A549 (cell line): ENCODE data around the gene CC2D2A. TPM values are rescaled to one million over a fixed set of nuclear protein-coding genes. Genes with fewer than 3 reads are reported as not detected.

Experiments
- ATAC-seq, 2 experiments: fragments of 200-7000 bp in 1 of 2; fragments of >200 bp in 1 of 2; cut with Nextera tagmentation in 1 of 2; cut with Tn5 transposase in 1 of 2; 3 replicates each; pipeline versions ENCODE4 v1.8.0 to v1.9.1; 2018 to 2020; ENCODE audit warnings: mild to moderate bottlenecking in 1 of 2, moderate library complexity in 1 of 2
- CTCF ChIA-PET: fragments of 300-600 bp; sonication (Branson Sonifier 250); formaldehyde crosslinking; extraction: SDS; loops from one replicate; lab custom pipeline; 2021; ENCODE audit warnings: antibody characterized with exemption, inconsistent platforms; lab: Yijun Ruan, JAX
- POLR2A ChIA-PET: fragments of 350-600 bp; formaldehyde crosslinking; extraction: SDS; loops from one replicate; lab custom pipeline; 2021; ENCODE audit warnings: antibody characterized with exemption, inconsistent platforms; lab: Yijun Ruan, JAX
- DNase-seq, 2 experiments: peaks; one replicate each; pipeline versions ENCODE4 v3.0.0 to v3.0.0-alpha.2; 2011 to 2016; ENCODE audit warnings: low read depth in 1 of 2, low spot score in 1 of 2
- FAIRE-seq: peaks from 2 replicates; lab custom pipeline; 2011; peaks lifted over from hg19 to GRCh38; lab: Jason Lieb, UNC
- H3K27ac ChIP-seq, 2 experiments: fragments of >200 bp; sonication (Bioruptor Twin); formaldehyde crosslinking; 3 replicates each; pipeline ENCODE4 v1.5.1; 2016 to 2017
- H3K4me1 ChIP-seq: fragments of >200 bp; sonication (Bioruptor Twin); formaldehyde crosslinking; 3 replicates; pipeline ENCODE4 v1.6.1; 2016
- H3K4me2 ChIP-seq: fragments of >200 bp; sonication (Bioruptor Twin); formaldehyde crosslinking; 3 replicates; pipeline ENCODE4 v1.6.1; 2016
- H3K4me3 ChIP-seq: fragments of >200 bp; sonication (Bioruptor Twin); formaldehyde crosslinking; 3 replicates; pipeline ENCODE4 v1.5.1; 2016
- H3K9me3 ChIP-seq: fragments of >200 bp; sonication (Bioruptor Twin); formaldehyde crosslinking; 3 replicates; pipeline ENCODE4 v1.6.1; 2016
- CBX2 ChIP-seq: fragments of 200-600 bp; sonication (generic); IDR thresholded peaks from 2 replicates; pipeline ENCODE4 v1.6.1; 2016; ENCODE audit warnings: low read depth, mild to moderate bottlenecking, borderline replicate concordance
- CBX8 ChIP-seq: fragments of 200-600 bp; sonication (generic); IDR thresholded peaks from 2 replicates; pipeline ENCODE4 v1.6.1; 2016
- CHD4 ChIP-seq: fragments of 200-600 bp; sonication (generic); IDR thresholded peaks from 2 replicates; pipeline ENCODE4 v1.6.1; 2016; ENCODE audit warnings: antibody characterized with exemption, mild to moderate bottlenecking, borderline replicate concordance
- EHMT2 ChIP-seq: fragments of 200-600 bp; sonication (generic); IDR thresholded peaks from 2 replicates; pipeline ENCODE4 v1.6.1; 2016; ENCODE audit warnings: antibody characterized with exemption, low read depth, mild to moderate bottlenecking, moderate library complexity
- EP300 ChIP-seq, 2 experiments: fragments of >200 bp; sonication (Bioruptor Twin); formaldehyde crosslinking; IDR thresholded peaks; 2 replicates in 1 of 2; 3 replicates in 1 of 2; pipeline ENCODE4 v1.6.1; 2016 to 2017
- ESRRA ChIP-seq: fragments of 150-350 bp; IDR thresholded peaks from 2 replicates; pipeline ENCODE4 v1.6.1; 2014; ENCODE audit warnings: mild to moderate bottlenecking, low read length, borderline replicate concordance
- FOSB ChIP-seq: fragments of 250-450 bp; sonication (Bioruptor Pico); IDR thresholded peaks from 2 replicates; pipeline ENCODE4 v1.5.0; 2020; ENCODE audit warnings: mild to moderate bottlenecking, moderate library complexity
- FOSL2 ChIP-seq, 2 experiments: fragments of 450-650 bp in 1 of 2; fragments of >200 bp in 1 of 2; sonication (Bioruptor Twin) in 1 of 2; formaldehyde crosslinking; IDR thresholded peaks; 2 replicates each; pipeline versions ENCODE4 v1.5.0 to v1.6.1; 2016 to 2020; ENCODE audit warnings: mild to moderate bottlenecking in 1 of 2, moderate library complexity in 1 of 2
- GATA3 ChIP-seq: IDR thresholded peaks from 2 replicates; pipeline ENCODE4 v1.6.1; 2012; ENCODE audit warnings: borderline replicate concordance
- JUN ChIP-seq, 2 experiments: fragments of >200 bp; sonication (Bioruptor Twin); formaldehyde crosslinking; IDR thresholded peaks; 2 replicates in 1 of 2; 3 replicates in 1 of 2; pipeline ENCODE4 v1.6.1; 2016 to 2017
- MAZ ChIP-seq: fragments of 150-350 bp; IDR thresholded peaks from 2 replicates; pipeline ENCODE4 v1.6.1; 2014; ENCODE audit warnings: antibody characterized with exemption, low read depth, low read length, borderline replicate concordance
- NPAS2 ChIP-seq: fragments of 250-450 bp; sonication (Bioruptor Pico); IDR thresholded peaks from 2 replicates; pipeline ENCODE4 v1.8.0; 2022; ENCODE audit warnings: mild to moderate bottlenecking, moderate library complexity, borderline replicate concordance
- RARB ChIP-seq: fragments of 250-450 bp; sonication (Bioruptor Pico); IDR thresholded peaks from 2 replicates; pipeline ENCODE4 v1.8.0; 2021; ENCODE audit warnings: mild to moderate bottlenecking, moderate library complexity
- RCOR1 ChIP-seq: fragments of 150-350 bp; IDR thresholded peaks from 2 replicates; pipeline ENCODE4 v1.6.1; 2014; ENCODE audit warnings: antibody characterized with exemption, low read length, low read depth
- TFCP2L1 ChIP-seq: fragments of 250-450 bp; sonication (Bioruptor Pico); IDR thresholded peaks from 2 replicates; pipeline ENCODE4 v1.5.0; 2021; ENCODE audit warnings: mild to moderate bottlenecking
- USF2 ChIP-seq: fragments of 450-650 bp; IDR thresholded peaks from 2 replicates; pipeline ENCODE4 v1.6.1; 2014; ENCODE audit warnings: antibody characterized with exemption
- ZFP36 ChIP-seq: fragments of 450-650 bp; IDR thresholded peaks from 2 replicates; pipeline ENCODE4 v1.6.1; 2014; ENCODE audit warnings: borderline replicate concordance; ENCODE audit not compliant: partially characterized antibody
- ZSCAN20 ChIP-seq: fragments of 250-450 bp; sonication (Bioruptor Pico); IDR thresholded peaks from 2 replicates; pipeline ENCODE4 v1.8.0; 2022; ENCODE audit warnings: mild to moderate bottlenecking, moderate library complexity
- WGBS: methylation state at CpG from one replicate; pipeline ENCODE4 v1.1.6; 2017; ENCODE audit errors: missing lambda C conversion rate; 5-methylcytosine and 5-hydroxymethylcytosine counted together
- polyA plus RNA-seq, 4 experiments: library from polyadenylated mRNA; depleted of rRNA in 3 of 4; stranded (reverse); fragments of >200 nt; fragmentation: RNase III in 1 of 4; extraction: RNeasy Plus Mini Kit Qiagen cat#74134 plus additional on column Dnase treatment in 1 of 4; gene quantifications; 2 replicates in 3 of 4; 3 replicates in 1 of 4; pipeline ENCODE4 v1.2.3, GENCODE V29; 2011 to 2017
- TF ChIP-seq, protein P1 (sequence below): IDR thresholded peaks from 2 replicates; pipeline ENCODE4 v1.6.1; 2012; ENCODE audit warnings: low read depth, borderline replicate concordance
- TF ChIP-seq, protein P2 (sequence below): fragments of 200-600 bp; sonication (generic); IDR thresholded peaks from 2 replicates; pipeline ENCODE4 v1.6.1; 2016; ENCODE audit warnings: antibody characterized with exemption, mild to moderate bottlenecking, moderate library complexity

CC2D2A gene
- polyA plus RNA-seq, 2 of the 4 experiments (the other 2 are of a cell fraction) = 10.7 to 18.8 TPM

DNA sequence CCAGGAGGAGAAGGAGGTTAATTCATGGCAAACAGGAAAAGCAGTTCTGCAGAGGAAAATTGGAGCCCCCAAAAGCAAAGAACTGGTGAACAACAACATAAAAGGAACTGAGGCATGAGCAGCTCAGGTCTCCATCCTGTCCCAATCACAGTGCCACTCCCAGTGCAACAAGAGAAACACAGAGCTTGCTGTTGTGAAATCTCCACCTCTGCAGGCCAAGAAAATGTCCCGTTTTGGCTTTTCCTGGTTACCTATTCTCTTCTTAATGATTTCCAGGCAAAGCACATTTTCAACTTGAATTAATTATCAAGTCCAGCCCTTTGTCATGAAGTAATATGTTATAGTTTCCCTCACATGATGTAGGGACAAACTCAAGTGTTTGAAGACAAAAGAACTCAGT lies 41.1 kb upstream of the CC2D2A start:
- Histone ChIP-seq H3K4me1 (no peaks in the 10 kb centered on the region), H3K4me2 (no peak overlapping the region), H3K27ac (no peak overlapping the region), H3K9me3 (no peaks in the 10 kb centered on the region), H3K4me3 (no peak overlapping the region)
- POLR2A ChIA-PET = no interaction called here
- CTCF ChIA-PET = no interaction called here
- no peak for DNase-seq
- no peak for ATAC-seq
- TF ChIP-seq RCOR1 (no peak), CBX8 (no peak), GATA3 (no peak), EHMT2 (no peak), FOSB (CRISPR knock-in tag) (no peak)
- FAIRE-seq = no peak
- WGBS = 13% methylated on average over 1 of the region's 1 CpG

DNA sequence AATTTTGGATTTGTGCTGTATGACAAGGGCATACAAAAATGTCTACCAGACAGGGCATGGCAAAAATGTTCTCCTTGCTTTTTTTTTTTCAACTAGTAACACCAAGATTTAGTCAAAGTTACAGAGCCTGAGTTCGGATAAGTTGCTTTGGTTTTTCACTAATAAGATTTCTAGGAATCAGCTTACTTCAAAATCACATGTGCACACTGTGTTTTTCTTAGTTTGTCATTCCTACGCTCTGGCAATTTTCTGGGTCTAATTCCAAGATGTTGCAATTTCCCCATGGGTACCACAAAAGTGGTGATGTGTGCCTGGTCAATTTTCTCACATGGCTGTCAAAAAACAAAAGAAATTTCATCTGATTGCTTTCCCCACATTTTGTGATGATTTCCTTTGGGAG lies 35.6 kb upstream of the CC2D2A start:
- H3K9me3 ChIP-seq = no peaks in the 10 kb centered on the region
- ChIA-PET POLR2A (no interaction called here), CTCF (no interaction called here)
- no peak overlapping the region for H3K27ac ChIP-seq
- WGBS = 69% methylated on average over 2 of the region's 2 CpGs
- peaks cover under 1% of the 10 kb centered on the region; the same call in 1 of the 3 replicates for H3K4me1 ChIP-seq
- TF ChIP-seq CHD4 (no peak), JUN (IDR thresholded peaks at IDR 0.05) (no peak), USF2 (no peak), CBX8 (no peak), EP300 (IDR thresholded peaks at IDR 0.05) (no peak), NPAS2 (no peak), RARB (CRISPR knock-in tag) (no peak), TFCP2L1 (no peak), MAZ (no peak), ESRRA (no peak), ZSCAN20 (CRISPR knock-in tag) (no peak)
- TF ChIP-seq, protein P1, sequence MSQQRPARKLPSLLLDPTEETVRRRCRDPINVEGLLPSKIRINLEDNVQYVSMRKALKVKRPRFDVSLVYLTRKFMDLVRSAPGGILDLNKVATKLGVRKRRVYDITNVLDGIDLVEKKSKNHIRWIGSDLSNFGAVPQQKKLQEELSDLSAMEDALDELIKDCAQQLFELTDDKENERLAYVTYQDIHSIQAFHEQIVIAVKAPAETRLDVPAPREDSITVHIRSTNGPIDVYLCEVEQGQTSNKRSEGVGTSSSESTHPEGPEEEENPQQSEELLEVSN = no peak
- TF ChIP-seq, protein P2, sequence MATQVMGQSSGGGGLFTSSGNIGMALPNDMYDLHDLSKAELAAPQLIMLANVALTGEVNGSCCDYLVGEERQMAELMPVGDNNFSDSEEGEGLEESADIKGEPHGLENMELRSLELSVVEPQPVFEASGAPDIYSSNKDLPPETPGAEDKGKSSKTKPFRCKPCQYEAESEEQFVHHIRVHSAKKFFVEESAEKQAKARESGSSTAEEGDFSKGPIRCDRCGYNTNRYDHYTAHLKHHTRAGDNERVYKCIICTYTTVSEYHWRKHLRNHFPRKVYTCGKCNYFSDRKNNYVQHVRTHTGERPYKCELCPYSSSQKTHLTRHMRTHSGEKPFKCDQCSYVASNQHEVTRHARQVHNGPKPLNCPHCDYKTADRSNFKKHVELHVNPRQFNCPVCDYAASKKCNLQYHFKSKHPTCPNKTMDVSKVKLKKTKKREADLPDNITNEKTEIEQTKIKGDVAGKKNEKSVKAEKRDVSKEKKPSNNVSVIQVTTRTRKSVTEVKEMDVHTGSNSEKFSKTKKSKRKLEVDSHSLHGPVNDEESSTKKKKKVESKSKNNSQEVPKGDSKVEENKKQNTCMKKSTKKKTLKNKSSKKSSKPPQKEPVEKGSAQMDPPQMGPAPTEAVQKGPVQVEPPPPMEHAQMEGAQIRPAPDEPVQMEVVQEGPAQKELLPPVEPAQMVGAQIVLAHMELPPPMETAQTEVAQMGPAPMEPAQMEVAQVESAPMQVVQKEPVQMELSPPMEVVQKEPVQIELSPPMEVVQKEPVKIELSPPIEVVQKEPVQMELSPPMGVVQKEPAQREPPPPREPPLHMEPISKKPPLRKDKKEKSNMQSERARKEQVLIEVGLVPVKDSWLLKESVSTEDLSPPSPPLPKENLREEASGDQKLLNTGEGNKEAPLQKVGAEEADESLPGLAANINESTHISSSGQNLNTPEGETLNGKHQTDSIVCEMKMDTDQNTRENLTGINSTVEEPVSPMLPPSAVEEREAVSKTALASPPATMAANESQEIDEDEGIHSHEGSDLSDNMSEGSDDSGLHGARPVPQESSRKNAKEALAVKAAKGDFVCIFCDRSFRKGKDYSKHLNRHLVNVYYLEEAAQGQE = no peak
- H3K4me3 ChIP-seq = no peak overlapping the region
- ATAC-seq (no peak), DNase-seq (no peak), FAIRE-seq (no peak)
- H3K4me2 ChIP-seq = no peak overlapping the region

- ChIA-PET POLR2A (no interaction called here), CTCF (no interaction called here)
- no peak for TF ChIP-seq FOSL2 (IDR thresholded peaks at IDR 0.05)
- no peak for TF ChIP-seq FOSL2 (CRISPR knock-in tag; IDR thresholded peaks at IDR 0.05)
- TF ChIP-seq ZFP36 = no peak
- no peak for TF ChIP-seq CBX2
- H3K27ac ChIP-seq = no peak overlapping the region
- H3K4me3 ChIP-seq = no peak overlapping the region
- 44% methylated on average over 2 of the region's 2 CpGs for WGBS
- H3K9me3 ChIP-seq = no peaks in the 10 kb centered on the region
- no peak for ATAC-seq
- DNase-seq = no peak
- FAIRE-seq = no peak
- H3K4me1 ChIP-seq = peaks cover 3% of the 10 kb centered on the region; the same call in 1 of the 3 replicates
- no peak overlapping the region for H3K4me2 ChIP-seq
Measured at GRCh38 chr4:15434676-15435075, 35.0 kb upstream of the CC2D2A start.
